Natural killer cell (primary cell): ENCODE measurements around the gene POLR3A. TPM values are rescaled to one million over a fixed set of nuclear protein-coding genes. Genes with fewer than 3 reads are reported as not detected.

Experiments
- ATAC-seq, 3 donors: fragments of 150-1000 bp in 2 of 3; fragments of 200-7000 bp in 1 of 3; cut with Tn5 transposase; 1 replicate in 1 of 3; 2 replicates in 2 of 3; pipeline ENCODE4 v1.10.0; 2021; ENCODE audit warnings: mild to moderate bottlenecking in 2 of 3, moderate library complexity in 2 of 3
- DNase-seq, 2 donors: peaks; one replicate each; pipeline versions ENCODE4 v3.0.0 to v3.0.0-alpha.2; 2013 to 2021; ENCODE audit warnings: mixed read lengths in 1 of 2
- H3K27ac ChIP-seq: one replicate; pipeline ENCODE4 v1.5.1; 2013; ENCODE audit warnings: mild to moderate bottlenecking, low read length
- H3K27me3 ChIP-seq: one replicate; pipeline ENCODE4 v1.6.1; 2013; ENCODE audit warnings: low read length; ENCODE audit not compliant: control insufficient read depth, insufficient read depth
- H3K36me3 ChIP-seq: one replicate; pipeline ENCODE4 v1.6.1; 2013; ENCODE audit warnings: low read length; ENCODE audit not compliant: control insufficient read depth, insufficient read depth
- H3K4me1 ChIP-seq: one replicate; pipeline ENCODE4 v1.6.1; 2013; ENCODE audit warnings: low read length; ENCODE audit not compliant: control insufficient read depth, insufficient read depth
- H3K4me3 ChIP-seq: one replicate; pipeline ENCODE4 v1.5.1; 2013; ENCODE audit warnings: low read length
- H3K9me3 ChIP-seq: one replicate; pipeline ENCODE4 v1.6.1; 2013; ENCODE audit warnings: low read length; ENCODE audit not compliant: control insufficient read depth, insufficient read depth
- H3K27ac Mint-ChIP-seq, 2 donors: one replicate each; pipeline ENCODE4 v1.8.0; 2022; ENCODE audit warnings: mild to moderate bottlenecking in 2 of 2, mixed read lengths in 2 of 2, moderate library complexity in 1 of 2
- H3K27me3 Mint-ChIP-seq, 2 donors: one replicate each; pipeline ENCODE4 v1.8.0; 2022; ENCODE audit warnings: low read depth in 2 of 2, mixed read lengths in 2 of 2
- H3K36me3 Mint-ChIP-seq: one replicate; pipeline ENCODE4 v1.8.0; 2022; ENCODE audit warnings: mixed read lengths
- H3K4me1 Mint-ChIP-seq, 2 donors: one replicate each; pipeline ENCODE4 v1.8.0; 2022; ENCODE audit warnings: mixed read lengths in 2 of 2
- H3K4me3 Mint-ChIP-seq: one replicate; pipeline ENCODE4 v1.8.0; 2022; ENCODE audit warnings: mild to moderate bottlenecking, moderate library complexity, mixed read lengths
- H3K9me3 Mint-ChIP-seq, 2 donors: one replicate each; pipeline ENCODE4 v1.8.0; 2022; ENCODE audit warnings: mixed read lengths in 2 of 2
- WGBS: methylation state at CpG from one replicate; pipeline ENCODE4 v1.1.7; 2013; ENCODE audit warnings: missing lambda C conversion rate; ENCODE audit not compliant: insufficient coverage; 5-methylcytosine and 5-hydroxymethylcytosine counted together
- intact Hi-C: fragments of 100-400 bp; cut with micrococcal nuclease; formaldehyde crosslinking; loops from one replicate; pipeline ENCODE4 v1.14.2; 2022
- total RNA-seq, 4 donors: library from RNA; stranded (reverse); fragments of 120-200 nt in 1 of 4; gene quantifications; one replicate each; pipeline versions ENCODE4 v1.2.3 to v1.2.4, GENCODE V29; 2013 to 2022
- TF ChIP-seq, protein P1 (sequence below): fragments of 200-600 bp; IDR thresholded peaks from one replicate; pipeline ENCODE4 v1.8.0; 2022; ENCODE audit warnings: antibody characterized with exemption

POLR3A gene
- total RNA-seq, 3 donors from 2014 or later (not counting 1 experiment from before 2014, with no cell fraction given): 15.6 to 21.0 (median 17.9) TPM

DNA sequence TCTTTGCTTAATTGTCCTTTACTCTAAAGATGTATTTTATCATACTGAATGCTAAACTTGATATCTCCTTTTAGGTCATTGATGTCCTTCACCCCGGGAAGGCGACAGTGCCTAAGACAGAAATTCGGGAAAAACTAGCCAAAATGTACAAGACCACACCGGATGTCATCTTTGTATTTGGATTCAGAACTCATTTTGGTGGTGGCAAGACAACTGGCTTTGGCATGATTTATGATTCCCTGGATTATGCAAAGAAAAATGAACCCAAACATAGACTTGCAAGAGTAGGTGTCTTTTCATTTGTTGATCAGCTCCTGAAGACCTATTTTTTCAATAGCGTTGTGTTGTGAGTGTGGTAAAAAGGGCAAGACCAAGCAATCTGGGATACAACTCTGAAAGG, 6.1 kb upstream of the POLR3A start:
- Histone ChIP-seq H3K9me3 (no peaks in the 10 kb centered on the region), H3K36me3 (peaks cover 51% of the 10 kb centered on the region), H3K4me1 (peaks cover 14% of the 10 kb centered on the region), H3K27ac (no peak overlapping the region), H3K4me3 (no peak overlapping the region), H3K27me3 (no peaks in the 10 kb centered on the region)
- Mint-ChIP-seq H3K27ac (peak overlapping the region; percentile 29 to 52), H3K27me3 (no peaks in the 10 kb centered on the region), H3K36me3 (peaks cover 8% of the 10 kb centered on the region), H3K9me3 (no peaks in the 10 kb centered on the region), H3K4me3 (peak overlapping the region; percentile 83), H3K4me1 (peaks cover 49 to 54% of the 10 kb centered on the region in 2 donors)
- intact Hi-C loops: no loop called here
- DNase-seq (no peak), ATAC-seq (no peak)
- WGBS: 67% methylated on average over 5 of the region's 5 CpGs
- TF ChIP-seq, protein P1, sequence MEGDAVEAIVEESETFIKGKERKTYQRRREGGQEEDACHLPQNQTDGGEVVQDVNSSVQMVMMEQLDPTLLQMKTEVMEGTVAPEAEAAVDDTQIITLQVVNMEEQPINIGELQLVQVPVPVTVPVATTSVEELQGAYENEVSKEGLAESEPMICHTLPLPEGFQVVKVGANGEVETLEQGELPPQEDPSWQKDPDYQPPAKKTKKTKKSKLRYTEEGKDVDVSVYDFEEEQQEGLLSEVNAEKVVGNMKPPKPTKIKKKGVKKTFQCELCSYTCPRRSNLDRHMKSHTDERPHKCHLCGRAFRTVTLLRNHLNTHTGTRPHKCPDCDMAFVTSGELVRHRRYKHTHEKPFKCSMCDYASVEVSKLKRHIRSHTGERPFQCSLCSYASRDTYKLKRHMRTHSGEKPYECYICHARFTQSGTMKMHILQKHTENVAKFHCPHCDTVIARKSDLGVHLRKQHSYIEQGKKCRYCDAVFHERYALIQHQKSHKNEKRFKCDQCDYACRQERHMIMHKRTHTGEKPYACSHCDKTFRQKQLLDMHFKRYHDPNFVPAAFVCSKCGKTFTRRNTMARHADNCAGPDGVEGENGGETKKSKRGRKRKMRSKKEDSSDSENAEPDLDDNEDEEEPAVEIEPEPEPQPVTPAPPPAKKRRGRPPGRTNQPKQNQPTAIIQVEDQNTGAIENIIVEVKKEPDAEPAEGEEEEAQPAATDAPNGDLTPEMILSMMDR: no peak

DNA sequence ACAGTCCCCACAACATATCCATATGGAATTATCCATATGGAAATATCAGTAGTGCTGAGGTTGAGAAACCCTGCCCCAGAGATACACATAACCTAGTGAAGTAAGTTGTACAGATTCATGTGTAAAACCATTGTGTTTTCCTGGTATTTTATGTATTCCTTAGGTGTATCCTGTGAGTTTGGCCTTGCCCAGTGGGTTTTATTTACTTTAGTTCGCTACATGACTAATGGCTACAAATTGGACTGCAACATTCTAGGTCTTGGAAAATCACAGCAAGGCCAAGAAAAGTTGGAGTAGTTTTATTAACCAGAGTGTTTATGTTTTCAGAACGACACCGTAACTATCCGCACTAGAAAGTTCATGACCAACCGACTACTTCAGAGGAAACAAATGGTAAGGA, 5.7 kb upstream of the POLR3A start:
- Histone ChIP-seq H3K27me3 (no peaks in the 10 kb centered on the region), H3K9me3 (no peaks in the 10 kb centered on the region), H3K4me3 (no peak overlapping the region), H3K4me1 (peaks cover 14% of the 10 kb centered on the region), H3K27ac (no peak overlapping the region), H3K36me3 (peaks cover 48% of the 10 kb centered on the region)
- H3K27ac Mint-ChIP-seq: peak overlapping the region; percentile 52 to 90
- DNase-seq (no peak), ATAC-seq (no peak)
- 80% methylated on average over 5 of the region's 5 CpGs for WGBS
- no peaks in the 10 kb centered on the region for H3K9me3 Mint-ChIP-seq
- H3K4me1 Mint-ChIP-seq: peaks cover 49 to 55% of the 10 kb centered on the region in 2 donors
- intact Hi-C loops: no loop called here
- no peaks in the 10 kb centered on the region for H3K27me3 Mint-ChIP-seq
- peak overlapping the region; percentile 83 for H3K4me3 Mint-ChIP-seq
- TF ChIP-seq, protein P1: no peak
- peaks cover 7% of the 10 kb centered on the region for H3K36me3 Mint-ChIP-seq

DNA sequence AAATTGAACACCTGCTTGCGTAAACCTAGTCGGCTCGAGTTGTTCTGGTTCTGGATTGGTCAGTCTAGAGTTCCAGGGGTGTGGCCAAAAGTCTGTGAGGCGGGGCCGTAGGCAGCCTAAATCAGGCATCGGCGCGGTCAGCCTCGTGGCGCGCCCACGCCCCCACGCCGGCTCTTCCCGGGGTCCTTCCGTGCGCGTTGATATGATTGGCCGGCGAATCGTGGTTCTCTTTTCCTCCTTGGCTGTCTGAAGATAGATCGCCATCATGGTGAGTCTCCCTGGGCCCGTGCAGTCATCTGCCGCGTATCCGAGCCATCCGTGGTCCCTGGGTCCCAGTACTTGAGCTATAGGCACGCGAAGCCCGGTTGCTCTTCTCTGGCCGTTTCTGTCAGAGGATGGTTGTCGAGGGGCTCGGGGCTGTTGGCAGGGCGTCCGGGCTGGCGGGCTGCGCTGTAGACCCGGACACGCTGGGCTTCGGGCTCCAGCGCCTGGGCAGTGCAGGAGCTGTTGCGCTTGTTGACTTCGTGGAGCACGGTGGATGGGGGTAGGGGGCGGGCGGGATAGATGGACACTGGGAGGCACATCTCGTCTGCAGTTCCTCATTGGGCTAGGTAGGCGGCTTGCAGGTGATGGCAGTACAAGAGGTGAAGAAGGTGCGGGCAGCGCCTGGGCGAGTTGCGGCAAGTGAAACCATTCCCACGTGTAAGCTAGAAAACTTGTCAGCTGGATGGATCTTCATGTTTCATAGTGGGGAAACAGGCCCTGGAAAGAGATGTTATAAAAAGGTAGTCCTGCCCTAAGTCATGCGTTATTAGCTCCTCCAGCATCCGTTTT, 4.5 kb upstream of the POLR3A start, which contains the start of gene RPS24:
RPS24 (plus strand) TSS at position 227 of the 834 bp plus-strand sequence; CDS start at position 266, 39 bp downstream.
- H3K9me3 ChIP-seq: no peaks in the 10 kb centered on the region
- peaks cover 50 to 54% of the 10 kb centered on the region in 2 donors for H3K4me1 Mint-ChIP-seq
- H3K4me1 ChIP-seq: peaks cover 18% of the 10 kb centered on the region
- peaks cover 37% of the 10 kb centered on the region for H3K36me3 ChIP-seq
- DNase-seq (peak; percentile 90 to 98), ATAC-seq (peak; percentile 85 to 96 (median 85))
- no peaks in the 10 kb centered on the region for H3K27me3 ChIP-seq
- intact Hi-C loops: loop anchor here (2.0 kb wide), 1 partner anchor 269 kb away; no protein-coding TSS in a partner anchor
- peak within 1 kb of the TSS; percentile 96 for H3K4me3 ChIP-seq
- under 1% methylated on average over 52 of the region's 55 CpGs for WGBS
- TF ChIP-seq, protein P1: no peak
- peaks cover 7% of the 10 kb centered on the region for H3K36me3 Mint-ChIP-seq
- H3K27me3 Mint-ChIP-seq: no peaks in the 10 kb centered on the region
- peak within 1 kb of the TSS; percentile 46 for H3K27ac ChIP-seq
- H3K4me3 Mint-ChIP-seq: peak within 1 kb of the TSS; percentile 83
- H3K27ac Mint-ChIP-seq: peak within 1 kb of the TSS; percentile 52 to 90
- H3K9me3 Mint-ChIP-seq: no peaks in the 10 kb centered on the region
